ENCODE measurements around the gene GATAD2B. TPM values are rescaled to one million over a fixed set of nuclear protein-coding genes. Genes with fewer than 3 reads are reported as not detected.
A peak's percentile ranks its signal among the peaks of the same experiment; 100 is the strongest.

GATAD2B gene
- total RNA-seq, 3 donors from 2014 or later (not counting 1 experiment from before 2014, with no cell fraction given): 68.1 to 91.3 (median 75.5) TPM

GRCh38 chr1:153805886-153806719 lies 116.7 kb downstream of the GATAD2B start:
- Histone ChIP-seq H3K4me3 (ENCODE audit: low read length) (no peak overlapping the region), H3K9me3 (ENCODE audit: control insufficient read depth, insufficient read depth, low read length) (no peaks in the 10 kb centered on the region), H3K27me3 (ENCODE audit: control insufficient read depth, insufficient read depth, low read length) (no peaks in the 10 kb centered on the region), H3K36me3 (ENCODE audit: control insufficient read depth, insufficient read depth, low read length) (peaks cover 29% of the 10 kb centered on the region), H3K4me1 (ENCODE audit: control insufficient read depth, insufficient read depth, low read length) (peaks cover 39% of the 10 kb centered on the region), H3K27ac (ENCODE audit: low read length) (peak overlapping the region; percentile 93)
- H3K36me3 Mint-ChIP-seq: peaks cover 11% of the 10 kb centered on the region
- TF ChIP-seq, protein P1, sequence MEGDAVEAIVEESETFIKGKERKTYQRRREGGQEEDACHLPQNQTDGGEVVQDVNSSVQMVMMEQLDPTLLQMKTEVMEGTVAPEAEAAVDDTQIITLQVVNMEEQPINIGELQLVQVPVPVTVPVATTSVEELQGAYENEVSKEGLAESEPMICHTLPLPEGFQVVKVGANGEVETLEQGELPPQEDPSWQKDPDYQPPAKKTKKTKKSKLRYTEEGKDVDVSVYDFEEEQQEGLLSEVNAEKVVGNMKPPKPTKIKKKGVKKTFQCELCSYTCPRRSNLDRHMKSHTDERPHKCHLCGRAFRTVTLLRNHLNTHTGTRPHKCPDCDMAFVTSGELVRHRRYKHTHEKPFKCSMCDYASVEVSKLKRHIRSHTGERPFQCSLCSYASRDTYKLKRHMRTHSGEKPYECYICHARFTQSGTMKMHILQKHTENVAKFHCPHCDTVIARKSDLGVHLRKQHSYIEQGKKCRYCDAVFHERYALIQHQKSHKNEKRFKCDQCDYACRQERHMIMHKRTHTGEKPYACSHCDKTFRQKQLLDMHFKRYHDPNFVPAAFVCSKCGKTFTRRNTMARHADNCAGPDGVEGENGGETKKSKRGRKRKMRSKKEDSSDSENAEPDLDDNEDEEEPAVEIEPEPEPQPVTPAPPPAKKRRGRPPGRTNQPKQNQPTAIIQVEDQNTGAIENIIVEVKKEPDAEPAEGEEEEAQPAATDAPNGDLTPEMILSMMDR (IDR thresholded peaks at IDR 0.05): no peak
- intact Hi-C loops (cut with micrococcal nuclease): loop anchor here (1.0 to 5.0 kb wide), 2 partner anchors 31 to 116 kb away; partner anchors contain the start of genes GATAD2B and SLC27A3
- H3K27me3 Mint-ChIP-seq (ENCODE audit: low read depth in 2 of 2): no peaks in the 10 kb centered on the region
- H3K27ac Mint-ChIP-seq: peak overlapping the region; percentile 89 to 97
- ATAC-seq (peak in 2 of 3 donors; percentile 2 to 9), DNase-seq (peak in 1 of 2 donors; percentile 36)
- peak overlapping the region; percentile 54 for H3K4me3 Mint-ChIP-seq
- no peaks in the 10 kb centered on the region for H3K9me3 Mint-ChIP-seq
- peaks cover 23 to 37% of the 10 kb centered on the region in 2 donors for H3K4me1 Mint-ChIP-seq
- 93% methylated on average over 6 of the region's 11 CpGs for WGBS (ENCODE audit: insufficient coverage)

GRCh38 chr1:153805042-153805745 lies 117.6 kb downstream of the GATAD2B start:
- H3K36me3 ChIP-seq (ENCODE audit: control insufficient read depth, insufficient read depth, low read length): peaks cover 24% of the 10 kb centered on the region
- Mint-ChIP-seq H3K4me1 (peaks cover 23 to 37% of the 10 kb centered on the region in 2 donors), H3K27me3 (ENCODE audit: low read depth in 2 of 2) (no peaks in the 10 kb centered on the region), H3K4me3 (peak overlapping the region; percentile 54), H3K9me3 (no peaks in the 10 kb centered on the region), H3K36me3 (peaks cover 9% of the 10 kb centered on the region), H3K27ac (peak overlapping the region; percentile 89 to 97)
- TF ChIP-seq, protein P1 (IDR thresholded peaks at IDR 0.05): no peak
- peaks cover 39% of the 10 kb centered on the region for H3K4me1 ChIP-seq (ENCODE audit: control insufficient read depth, insufficient read depth, low read length)
- ATAC-seq (peak; percentile 94 to 97 (median 96)), DNase-seq (peak; percentile 59 to 93)
- no peaks in the 10 kb centered on the region for H3K9me3 ChIP-seq (ENCODE audit: control insufficient read depth, insufficient read depth, low read length)
- WGBS (ENCODE audit: insufficient coverage): 14% methylated on average over 5 of the region's 5 CpGs
- no peaks in the 10 kb centered on the region for H3K27me3 ChIP-seq (ENCODE audit: control insufficient read depth, insufficient read depth, low read length)
- intact Hi-C loops (cut with micrococcal nuclease): loop anchor here (1.0 to 5.0 kb wide), 2 partner anchors 30 to 117 kb away; partner anchors contain the start of genes GATAD2B and SLC27A3
- H3K27ac ChIP-seq (ENCODE audit: low read length): peak overlapping the region; percentile 93
- H3K4me3 ChIP-seq (ENCODE audit: low read length): no peak overlapping the region

- Histone ChIP-seq H3K27ac (ENCODE audit: low read length) (peak overlapping the region; percentile 93), H3K9me3 (ENCODE audit: control insufficient read depth, insufficient read depth, low read length) (no peaks in the 10 kb centered on the region), H3K27me3 (ENCODE audit: control insufficient read depth, insufficient read depth, low read length) (no peaks in the 10 kb centered on the region), H3K4me3 (ENCODE audit: low read length) (no peak overlapping the region), H3K4me1 (ENCODE audit: control insufficient read depth, insufficient read depth, low read length) (peaks cover 39% of the 10 kb centered on the region), H3K36me3 (ENCODE audit: control insufficient read depth, insufficient read depth, low read length) (peaks cover 14% of the 10 kb centered on the region)
- intact Hi-C loops (cut with micrococcal nuclease): no loop called here
- DNase-seq (no peak), ATAC-seq (no peak)
- 90% methylated on average over 2 of the region's 2 CpGs for WGBS (ENCODE audit: insufficient coverage)
- no peaks in the 10 kb centered on the region for H3K9me3 Mint-ChIP-seq
- no peaks in the 10 kb centered on the region for H3K36me3 Mint-ChIP-seq
- no peak overlapping the region for H3K4me3 Mint-ChIP-seq
- peaks cover 23 to 37% of the 10 kb centered on the region in 2 donors for H3K4me1 Mint-ChIP-seq
- TF ChIP-seq, protein P1 (IDR thresholded peaks at IDR 0.05): no peak
- peak overlapping the region; percentile 89 to 97 for H3K27ac Mint-ChIP-seq
- H3K27me3 Mint-ChIP-seq (ENCODE audit: low read depth in 2 of 2): no peaks in the 10 kb centered on the region
These were observed 118.7 kb downstream of the GATAD2B start for GRCh38 chr1:153804112-153804511.
